LNCAP (cell line): ENCODE measurements around the gene LRRC56.
A peak's percentile ranks its signal among the peaks of the same experiment; 100 is the strongest.

Experiments
- TF ChIP-seq, protein P1 (sequence below): fragments of 450-650 bp; IDR thresholded peaks from 2 replicates; pipeline ENCODE4 v1.5.1; 2017; ENCODE audit warnings: mild to moderate bottlenecking

The LRRC56 gene

GRCh38 chr11:532527-532985, 4.8 kb upstream of the LRRC56 start:
- TF ChIP-seq, protein P1, sequence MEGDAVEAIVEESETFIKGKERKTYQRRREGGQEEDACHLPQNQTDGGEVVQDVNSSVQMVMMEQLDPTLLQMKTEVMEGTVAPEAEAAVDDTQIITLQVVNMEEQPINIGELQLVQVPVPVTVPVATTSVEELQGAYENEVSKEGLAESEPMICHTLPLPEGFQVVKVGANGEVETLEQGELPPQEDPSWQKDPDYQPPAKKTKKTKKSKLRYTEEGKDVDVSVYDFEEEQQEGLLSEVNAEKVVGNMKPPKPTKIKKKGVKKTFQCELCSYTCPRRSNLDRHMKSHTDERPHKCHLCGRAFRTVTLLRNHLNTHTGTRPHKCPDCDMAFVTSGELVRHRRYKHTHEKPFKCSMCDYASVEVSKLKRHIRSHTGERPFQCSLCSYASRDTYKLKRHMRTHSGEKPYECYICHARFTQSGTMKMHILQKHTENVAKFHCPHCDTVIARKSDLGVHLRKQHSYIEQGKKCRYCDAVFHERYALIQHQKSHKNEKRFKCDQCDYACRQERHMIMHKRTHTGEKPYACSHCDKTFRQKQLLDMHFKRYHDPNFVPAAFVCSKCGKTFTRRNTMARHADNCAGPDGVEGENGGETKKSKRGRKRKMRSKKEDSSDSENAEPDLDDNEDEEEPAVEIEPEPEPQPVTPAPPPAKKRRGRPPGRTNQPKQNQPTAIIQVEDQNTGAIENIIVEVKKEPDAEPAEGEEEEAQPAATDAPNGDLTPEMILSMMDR: no peak

DNA sequence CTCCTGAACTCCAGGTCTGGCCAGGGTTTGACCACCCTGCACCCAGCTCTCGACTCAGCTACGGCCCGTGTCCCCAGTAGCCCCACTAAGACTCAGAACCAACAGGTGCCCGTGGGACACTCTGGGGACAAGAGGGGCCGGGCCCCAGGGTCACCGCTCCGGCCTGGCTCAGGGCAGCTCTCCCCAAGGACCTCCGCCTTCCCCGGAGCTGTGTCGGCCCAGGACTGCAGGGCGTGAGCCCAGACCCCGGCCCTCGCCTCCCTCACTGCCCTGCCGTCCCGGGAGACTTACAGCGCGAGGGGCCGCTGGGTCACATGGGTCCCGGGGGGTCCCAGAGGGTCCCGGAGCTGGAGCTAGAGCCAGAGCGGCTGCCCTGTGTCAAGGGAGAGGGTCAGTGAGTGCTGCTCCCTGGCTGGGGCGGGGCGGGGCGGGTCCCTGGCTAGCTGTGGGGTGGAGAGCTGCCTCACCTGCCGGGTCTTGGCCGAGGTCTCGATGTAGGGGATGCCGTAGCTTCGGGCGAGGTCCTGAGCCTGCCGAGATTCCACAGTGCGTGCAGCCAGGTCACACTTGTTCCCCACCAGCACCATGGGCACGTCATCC, 4.2 kb upstream of the LRRC56 start:
- TF ChIP-seq, protein P1: no peak

DNA sequence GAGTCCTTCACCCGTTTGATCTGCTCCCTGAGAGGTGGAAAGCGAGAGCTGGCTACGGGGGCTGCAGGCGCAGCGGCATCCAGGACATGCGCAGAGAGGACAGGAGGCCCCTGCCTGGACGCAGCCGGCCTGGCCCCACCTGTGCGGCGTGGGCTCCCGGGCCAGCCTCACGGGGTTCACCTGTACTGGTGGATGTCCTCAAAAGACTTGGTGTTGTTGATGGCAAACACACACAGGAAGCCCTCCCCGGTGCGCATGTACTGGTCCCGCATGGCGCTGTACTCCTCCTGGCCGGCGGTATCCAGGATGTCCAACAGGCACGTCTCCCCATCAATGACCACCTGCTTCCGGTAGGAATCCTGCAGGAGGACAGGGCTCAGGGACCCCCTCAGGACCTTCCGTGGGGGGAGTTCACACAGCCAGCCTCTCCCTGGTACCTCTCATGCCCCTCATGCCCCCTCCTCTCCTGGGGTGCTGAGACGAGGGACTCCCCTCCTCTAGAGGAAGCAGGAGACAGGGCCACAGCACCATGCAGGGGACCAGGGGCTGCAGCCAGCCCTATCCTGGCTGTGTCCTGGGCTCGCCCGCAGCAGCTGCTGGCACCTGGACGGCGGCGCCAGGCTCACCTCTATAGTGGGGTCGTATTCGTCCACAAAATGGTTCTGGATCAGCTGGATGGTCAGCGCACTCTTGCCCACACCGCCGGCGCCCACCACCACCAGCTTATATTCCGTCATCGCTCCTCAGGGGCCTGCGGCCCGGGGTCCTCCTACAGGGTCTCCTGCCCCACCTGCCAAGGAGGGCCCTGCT, 3.5 kb upstream of the LRRC56 start:
- TF ChIP-seq, protein P1: no peak

DNA sequence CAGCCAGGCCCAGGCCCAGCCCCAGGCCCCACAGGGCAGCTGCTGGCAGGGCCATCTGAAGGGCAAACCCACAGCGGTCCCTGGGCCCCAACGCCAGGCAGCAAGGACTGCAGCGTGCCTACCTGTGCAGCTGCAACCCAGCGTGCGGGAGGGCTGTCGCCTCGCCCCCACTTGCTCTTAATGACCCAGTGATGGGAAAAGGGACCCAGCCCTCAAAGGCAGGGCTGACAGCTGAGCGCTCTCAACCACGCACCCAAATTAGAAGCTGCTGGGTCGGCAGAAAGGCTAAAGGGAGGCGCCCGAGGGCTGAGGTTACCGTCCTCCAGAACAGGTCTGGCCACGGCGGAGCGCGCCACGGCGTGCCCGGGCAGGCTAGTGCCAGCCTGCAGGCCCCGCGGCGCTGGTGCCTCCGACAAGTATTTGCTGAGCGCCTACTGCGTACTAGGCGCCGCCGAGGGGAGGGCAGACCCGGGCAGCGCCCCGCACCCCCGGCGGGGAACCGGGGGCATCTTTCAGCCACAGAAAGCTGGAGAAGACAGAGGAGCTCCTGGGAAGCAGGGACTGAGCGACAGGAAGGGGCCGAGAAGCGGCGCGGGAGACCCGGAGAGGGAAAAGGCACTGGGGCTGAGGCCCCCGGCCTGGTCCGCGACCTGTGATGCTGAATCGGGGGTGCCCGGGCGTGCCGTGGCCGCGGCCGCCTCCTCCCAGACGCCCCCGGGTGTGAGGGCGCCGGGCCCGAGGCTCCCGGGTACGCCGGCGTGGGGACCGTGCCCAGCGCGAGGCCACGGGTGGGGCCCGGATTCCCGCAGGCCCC, 2.7 kb upstream of the LRRC56 start:
- TF ChIP-seq, protein P1: no peak; the same call in 1 of the 2 replicates

GRCh38 chr11:535210-535518, 2.2 kb upstream of the LRRC56 start:
- TF ChIP-seq, protein P1: 0 out of 2 replicates have a peak, but pooled peaks have one; percentile 26

DNA sequence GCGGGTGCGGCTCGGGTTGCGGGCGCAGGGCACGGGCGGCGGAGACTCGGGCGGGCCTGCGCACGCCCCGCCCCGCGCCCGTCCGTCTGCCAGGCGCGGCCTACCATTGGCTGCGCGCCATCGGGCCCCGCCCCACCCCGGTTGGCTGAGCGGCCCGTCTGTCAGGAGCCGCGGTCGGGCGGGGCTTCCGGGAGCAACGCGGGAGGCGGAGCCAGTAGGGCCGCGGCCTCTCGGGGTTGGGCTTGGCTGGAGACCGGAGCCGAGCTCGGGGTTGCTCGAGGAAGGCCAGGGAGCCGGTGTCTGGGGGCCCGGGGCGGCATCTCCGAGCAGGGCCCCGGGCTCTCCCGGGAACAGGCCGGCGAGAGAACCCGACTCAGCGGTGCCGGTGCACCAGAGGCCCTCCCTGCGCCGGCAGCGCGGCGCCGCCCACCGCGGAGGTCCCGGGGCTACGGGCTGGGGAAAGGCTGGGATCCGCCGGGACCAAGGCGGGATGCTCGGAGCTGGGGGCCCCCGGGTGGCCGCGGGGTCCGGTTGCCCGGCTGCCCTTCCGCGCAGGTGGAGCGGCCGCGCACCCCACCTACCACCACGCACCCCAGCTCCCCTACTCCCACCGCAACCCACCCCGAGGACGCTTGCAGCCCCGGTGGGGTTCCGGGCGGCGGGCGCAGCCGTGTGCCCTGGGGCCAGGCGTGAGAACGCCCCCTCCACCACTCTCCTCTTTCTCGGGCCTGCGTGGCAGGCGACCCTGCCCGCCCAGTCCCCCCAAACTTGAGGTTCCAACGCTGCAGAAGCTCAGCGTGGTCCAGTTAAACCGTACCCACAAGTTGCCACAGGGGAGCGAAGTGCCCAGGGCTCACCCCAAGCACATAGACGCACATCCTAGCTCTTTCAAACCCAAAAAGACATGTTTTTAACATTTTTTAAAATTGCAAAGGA, 1.5 kb upstream of the LRRC56 start, which contains the start of gene HRAS:
HRAS (minus strand) TSS at position 58 of the 936 bp plus-strand sequence.
- TF ChIP-seq, protein P1: no peak
